ENCODE data around the gene FBXL15. TPM values are rescaled to one million over a fixed set of nuclear protein-coding genes. Genes with fewer than 3 reads are reported as not detected.

Gene FBXL15
- total and polyA plus RNA-seq, 2 of the 13 experiments (the other 11 are each of a cell fraction or from before 2014, with no cell fraction given): 4.3 to 8.3 TPM

DNA sequence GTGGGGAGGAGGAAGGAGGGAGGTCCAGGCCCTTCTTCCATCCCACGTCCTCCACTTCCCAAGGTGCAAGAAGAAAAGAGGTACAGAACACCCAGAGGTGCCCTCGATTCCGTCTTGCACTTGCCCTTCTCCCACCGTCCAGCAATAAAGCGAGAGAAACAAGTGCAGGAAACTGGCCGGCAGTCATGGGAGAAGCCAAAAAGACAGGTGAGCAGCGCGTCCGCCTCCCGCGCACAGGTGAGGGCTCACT lies 29.4 kb downstream of the FBXL15 start (continued):
- TF ChIP-seq ZNF678 (CRISPR knock-in tag; IDR thresholded peaks at IDR 0.05) (no peak), TCF12 (IDR thresholded peaks at IDR 0.05) (no peak), TCF12 (CRISPR knock-in tag; IDR thresholded peaks at IDR 0.05) (no peak), DPF2 (CRISPR knock-in tag; IDR thresholded peaks at IDR 0.05; ENCODE audit: borderline replicate concordance, low read depth) (no peak), NR3C1 (CRISPR knock-in tag; IDR thresholded peaks at IDR 0.05) (no peak), NFKBIZ (CRISPR knock-in tag; IDR thresholded peaks at IDR 0.05) (no peak), SMAD3 (CRISPR knock-in tag; IDR thresholded peaks at IDR 0.05) (no peak), ZBED4 (CRISPR knock-in tag; IDR thresholded peaks at IDR 0.05; ENCODE audit: borderline replicate concordance) (no peak; the same call in 1 of the 2 replicates), ZFP1 (CRISPR knock-in tag; IDR thresholded peaks at IDR 0.05) (no peak), NFKB2 (CRISPR knock-in tag; IDR thresholded peaks at IDR 0.05; ENCODE audit: borderline replicate concordance) (0 out of 2 replicates have a peak, but pooled peaks have one; percentile 79), SIX1 (CRISPR knock-in tag; IDR thresholded peaks at IDR 0.05; ENCODE audit: borderline replicate concordance) (no peak), ZNF781 (CRISPR knock-in tag; IDR thresholded peaks at IDR 0.05; ENCODE audit: borderline replicate concordance, not compliant biosample characterization) (no peak), STAT6 (CRISPR knock-in tag; IDR thresholded peaks at IDR 0.05; ENCODE audit: borderline replicate concordance) (no peak), AHR (CRISPR knock-in tag; IDR thresholded peaks at IDR 0.05) (no peak), RBM22 (optimal IDR thresholded peaks at IDR 0.05; ENCODE audit: low read length) (peak; percentile 22), ZNF207 (IDR thresholded peaks at IDR 0.05; ENCODE audit: borderline replicate concordance) (no peak), ZBTB42 (CRISPR knock-in tag; IDR thresholded peaks at IDR 0.05) (no peak), SAP130 (CRISPR knock-in tag; IDR thresholded peaks at IDR 0.05; ENCODE audit: low read depth) (no peak), ZNF547 (CRISPR knock-in tag; IDR thresholded peaks at IDR 0.05) (no peak), ZNF619 (CRISPR knock-in tag; IDR thresholded peaks at IDR 0.05) (peak; percentile 60; the same call in 1 of the 2 replicates), MEIS2 (CRISPR knock-in tag; IDR thresholded peaks at IDR 0.05) (no peak)
- TF ChIP-seq, protein P1, sequence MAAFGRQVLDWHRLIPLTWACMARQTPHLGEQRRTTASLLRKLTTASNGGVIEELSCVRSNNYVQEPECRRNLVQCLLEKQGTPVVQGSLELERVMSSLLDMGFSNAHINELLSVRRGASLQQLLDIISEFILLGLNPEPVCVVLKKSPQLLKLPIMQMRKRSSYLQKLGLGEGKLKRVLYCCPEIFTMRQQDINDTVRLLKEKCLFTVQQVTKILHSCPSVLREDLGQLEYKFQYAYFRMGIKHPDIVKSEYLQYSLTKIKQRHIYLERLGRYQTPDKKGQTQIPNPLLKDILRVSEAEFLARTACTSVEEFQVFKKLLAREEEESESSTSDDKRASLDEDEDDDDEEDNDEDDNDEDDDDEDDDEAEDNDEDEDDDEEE (CRISPR knock-in tag; IDR thresholded peaks at IDR 0.05): no peak
- TF ChIP-seq, protein P2, sequence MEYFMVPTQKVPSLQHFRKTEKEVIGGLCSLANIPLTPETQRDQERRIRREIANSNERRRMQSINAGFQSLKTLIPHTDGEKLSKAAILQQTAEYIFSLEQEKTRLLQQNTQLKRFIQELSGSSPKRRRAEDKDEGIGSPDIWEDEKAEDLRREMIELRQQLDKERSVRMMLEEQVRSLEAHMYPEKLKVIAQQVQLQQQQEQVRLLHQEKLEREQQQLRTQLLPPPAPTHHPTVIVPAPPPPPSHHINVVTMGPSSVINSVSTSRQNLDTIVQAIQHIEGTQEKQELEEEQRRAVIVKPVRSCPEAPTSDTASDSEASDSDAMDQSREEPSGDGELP (IDR thresholded peaks at IDR 0.05; ENCODE audit: borderline replicate concordance, low read depth): peak; percentile 48; the same call in 1 of the 2 replicates
- TF ChIP-seq, protein P3, sequence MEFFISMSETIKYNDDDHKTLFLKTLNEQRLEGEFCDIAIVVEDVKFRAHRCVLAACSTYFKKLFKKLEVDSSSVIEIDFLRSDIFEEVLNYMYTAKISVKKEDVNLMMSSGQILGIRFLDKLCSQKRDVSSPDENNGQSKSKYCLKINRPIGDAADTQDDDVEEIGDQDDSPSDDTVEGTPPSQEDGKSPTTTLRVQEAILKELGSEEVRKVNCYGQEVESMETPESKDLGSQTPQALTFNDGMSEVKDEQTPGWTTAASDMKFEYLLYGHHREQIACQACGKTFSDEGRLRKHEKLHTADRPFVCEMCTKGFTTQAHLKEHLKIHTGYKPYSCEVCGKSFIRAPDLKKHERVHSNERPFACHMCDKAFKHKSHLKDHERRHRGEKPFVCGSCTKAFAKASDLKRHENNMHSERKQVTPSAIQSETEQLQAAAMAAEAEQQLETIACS (CRISPR knock-in tag; IDR thresholded peaks at IDR 0.05): no peak

Measured in HepG2 (cell line).